Fibroblast of lung (primary cell): ENCODE data around the gene MTARC1. TPM values are rescaled to one million over a fixed set of nuclear protein-coding genes. Genes with fewer than 3 reads are reported as not detected.

Experiments
- DNase-seq, 2 donors: peaks; one replicate each; pipeline versions ENCODE4 v3.0.0 to v3.0.0-alpha.2; 2010; ENCODE audit warnings: low read depth in 2 of 2
- H2AFZ ChIP-seq: 2 replicates; pipeline ENCODE4 v1.5.1; 2012; ENCODE audit warnings: low read length, control low read depth, inconsistent platforms
- H3K27ac ChIP-seq: 2 replicates; pipeline ENCODE4 v1.5.1; 2011; ENCODE audit warnings: low read length, control low read depth; ENCODE audit not compliant: insufficient read depth
- H3K27me3 ChIP-seq: 2 replicates; pipeline ENCODE4 v1.5.1; 2011; ENCODE audit warnings: mild to moderate bottlenecking, low read length; ENCODE audit not compliant: control insufficient read depth, insufficient read depth
- H3K36me3 ChIP-seq: 2 replicates; pipeline ENCODE4 v1.5.1; 2011; ENCODE audit warnings: low read length; ENCODE audit not compliant: control insufficient read depth, insufficient read depth
- H3K4me1 ChIP-seq: 2 replicates; pipeline ENCODE4 v1.5.1; 2011; ENCODE audit warnings: low read length; ENCODE audit not compliant: control insufficient read depth, insufficient read depth; ENCODE audit errors: extremely low read depth
- H3K4me2 ChIP-seq: 2 replicates; pipeline ENCODE4 v1.5.1; 2011; ENCODE audit warnings: low read length, control low read depth; ENCODE audit not compliant: insufficient read depth; ENCODE audit errors: extremely low read depth
- H3K4me3 ChIP-seq, 4 experiments: fragments of 200-600 bp in 1 of 4; sonication (generic) in 1 of 4; replicated peaks in 1 of 4; 2 replicates each; pipeline ENCODE4 v1.5.1; 2011 to 2016; ENCODE audit warnings: low read length in 4 of 4, low read depth in 3 of 4, mild to moderate bottlenecking in 3 of 4, control low read depth in 2 of 4, inconsistent platforms in 1 of 4, mixed read lengths in 1 of 4; ENCODE audit not compliant: insufficient read depth in 1 of 4; ENCODE audit errors: control extremely low read depth in 1 of 4
- H3K79me2 ChIP-seq: 2 replicates; pipeline ENCODE4 v1.5.1; 2012; ENCODE audit warnings: mild to moderate bottlenecking, low read length, inconsistent platforms; ENCODE audit not compliant: control insufficient read depth, insufficient read depth
- H3K9ac ChIP-seq: 2 replicates; pipeline ENCODE4 v1.5.1; 2011; ENCODE audit warnings: mild to moderate bottlenecking, low read length, control low read depth; ENCODE audit not compliant: insufficient read depth
- H3K9me3 ChIP-seq: 2 replicates; pipeline ENCODE4 v1.5.1; 2012; ENCODE audit warnings: low read depth, low read length; ENCODE audit not compliant: control insufficient read depth, insufficient read depth
- H4K20me1 ChIP-seq: 2 replicates; pipeline ENCODE4 v1.5.1; 2011; ENCODE audit warnings: low read length; ENCODE audit not compliant: control insufficient read depth, insufficient read depth; ENCODE audit errors: extremely low read depth
- CTCF ChIP-seq, 2 donors: IDR thresholded peaks in 1 of 2; conservative IDR thresholded peaks in 1 of 2; 1 replicate in 1 of 2; 2 replicates in 1 of 2; pipeline ENCODE4 v1.5.1; 2011 to 2012; ENCODE audit warnings: low read length in 2 of 2, control low read depth in 1 of 2, inconsistent platforms in 1 of 2, low read depth in 1 of 2, mild to moderate bottlenecking in 1 of 2
- EZH2 ChIP-seq: IDR thresholded peaks from 2 replicates; pipeline ENCODE4 v1.5.1; 2012; ENCODE audit warnings: low read length, control low read depth, mild to moderate bottlenecking; ENCODE audit errors: missing control alignments
- polyA plus RNA-seq, 2 donors: library from polyadenylated mRNA; depleted of rRNA in 1 of 2; stranded (reverse) in 1 of 2; unstranded in 1 of 2; fragments of >200 nt; gene quantifications; 2 replicates each; pipeline ENCODE4 v1.2.1, GENCODE V29; 2011 to 2012; ENCODE audit warnings: missing spikeins in 1 of 2
- total RNA-seq: library from RNA; depleted of rRNA; stranded (reverse); fragments of >200 nt; gene quantifications from 2 replicates; pipeline ENCODE4 v1.2.1, GENCODE V29; 2014

Gene MTARC1
- total and polyA plus RNA-seq, 2 donors (not counting 1 experiment from before 2014, with no cell fraction given), result 1.8 to 9.6 TPM

GRCh38 chr1:220785166-220786056, 1.3 kb upstream of the MTARC1 start:
- Histone ChIP-seq H3K4me2 (no peak overlapping the region), H3K79me2 (no peaks in the 10 kb centered on the region), H3K4me3 (no peak overlapping the region), H3K36me3 (no peaks in the 10 kb centered on the region), H3K27ac (no peak overlapping the region), H3K4me1 (peaks cover 2% of the 10 kb centered on the region), H4K20me1 (no peaks in the 10 kb centered on the region), H3K27me3 (no peaks in the 10 kb centered on the region), H3K9me3 (no peaks in the 10 kb centered on the region), H3K9ac (no peak overlapping the region), H2AFZ (no peak overlapping the region)
- TF ChIP-seq CTCF (conservative IDR thresholded peaks at IDR 0.05 in 1 of 2, IDR thresholded peaks at IDR 0.05 in 1 of 2; ENCODE audit: low read depth in 1 of 2, low read length in 2 of 2), result no peak
- no peak for DNase-seq

DNA sequence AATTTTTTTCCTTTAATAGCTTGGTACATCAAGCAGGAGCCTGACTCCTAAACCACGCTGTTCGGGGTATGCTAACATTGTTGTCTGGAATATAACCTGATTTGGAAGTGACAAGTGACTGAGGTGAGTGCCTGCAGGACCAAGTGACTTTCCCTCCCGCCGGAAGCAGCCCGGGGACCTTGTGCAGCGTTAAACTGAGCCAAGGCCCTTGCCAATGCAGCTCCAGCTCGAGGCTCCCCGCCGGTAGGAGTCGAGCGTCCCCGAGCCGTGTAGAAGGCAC, 716 bp upstream of the MTARC1 start:
- H4K20me1 ChIP-seq, result no peaks in the 10 kb centered on the region
- H3K4me2 ChIP-seq, result no peak overlapping the region
- H3K27me3 ChIP-seq, result no peaks in the 10 kb centered on the region
- no peak for DNase-seq
- H3K27ac ChIP-seq, result no peak overlapping the region
- TF ChIP-seq CTCF (conservative IDR thresholded peaks at IDR 0.05 in 1 of 2, IDR thresholded peaks at IDR 0.05 in 1 of 2; ENCODE audit: low read depth in 1 of 2, low read length in 2 of 2), result no peak
- no peak for TF ChIP-seq EZH2
- H3K4me1 ChIP-seq, result peaks cover 2% of the 10 kb centered on the region
- no peaks in the 10 kb centered on the region for H3K36me3 ChIP-seq
- peak overlapping the region; percentile 1 for H2AFZ ChIP-seq
- H3K9ac ChIP-seq, result no peak overlapping the region
- H3K4me3 ChIP-seq, result peak overlapping the region in 1 of 4 experiments; percentile 55
- no peaks in the 10 kb centered on the region for H3K9me3 ChIP-seq
- no peaks in the 10 kb centered on the region for H3K79me2 ChIP-seq

DNA sequence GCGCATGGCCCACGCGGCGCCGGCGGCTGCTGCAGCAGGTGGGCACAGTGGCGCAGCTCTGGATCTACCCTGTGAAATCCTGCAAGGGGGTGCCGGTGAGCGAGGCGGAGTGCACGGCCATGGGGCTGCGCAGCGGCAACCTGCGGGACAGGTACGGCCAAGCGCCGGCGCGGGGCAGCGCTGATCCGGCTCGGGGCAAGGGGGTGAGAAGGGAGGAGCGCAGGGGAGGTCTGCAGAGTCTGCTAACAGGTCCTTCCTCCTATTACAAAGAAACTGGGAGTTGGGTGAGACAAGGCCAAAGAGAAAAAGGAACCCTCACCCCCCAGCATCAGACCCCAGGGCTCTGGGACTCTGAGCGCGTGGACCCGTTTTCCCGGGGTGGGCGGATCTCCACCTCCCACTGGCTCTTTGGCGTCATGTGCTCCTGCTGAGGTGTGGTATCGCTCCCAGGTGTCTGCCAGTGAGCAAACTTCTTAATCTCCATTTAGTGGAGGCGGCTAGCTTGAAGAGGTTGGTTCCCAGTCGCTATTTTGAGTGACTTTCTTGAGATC, 431 bp downstream of the MTARC1 start:
- H3K36me3 ChIP-seq, result no peaks in the 10 kb centered on the region
- H3K27me3 ChIP-seq, result no peaks in the 10 kb centered on the region
- H3K4me2 ChIP-seq, result peak overlapping the region; percentile 20
- TF ChIP-seq CTCF (conservative IDR thresholded peaks at IDR 0.05 in 1 of 2, IDR thresholded peaks at IDR 0.05 in 1 of 2; ENCODE audit: low read depth in 1 of 2, low read length in 2 of 2), result no peak
- no peak for TF ChIP-seq EZH2
- no peak for DNase-seq
- no peak overlapping the region for H3K9ac ChIP-seq
- no peaks in the 10 kb centered on the region for H3K79me2 ChIP-seq
- H3K27ac ChIP-seq, result no peak overlapping the region
- H3K9me3 ChIP-seq, result no peaks in the 10 kb centered on the region
- no peaks in the 10 kb centered on the region for H4K20me1 ChIP-seq
- H3K4me3 ChIP-seq, result peak overlapping the region; percentile 15 to 55 (median 30)
- H3K4me1 ChIP-seq, result peaks cover 2% of the 10 kb centered on the region
- peak overlapping the region; percentile 45 for H2AFZ ChIP-seq
